Psoas muscle (tissue), 8 donors: ENCODE measurements around the gene WNT2B. TPM values are rescaled to one million over a fixed set of nuclear protein-coding genes. Genes with fewer than 3 reads are reported as not detected.

Source experiments
- ATAC-seq, 4 donors: fragments of 200-7000 bp; cut with Tn5 transposase; one replicate each; pipeline ENCODE4 v1.9.1; 2020; ENCODE audit warnings: moderate library complexity in 3 of 4, mild to moderate bottlenecking in 2 of 4
- DNase-seq, 2 donors: peaks; one replicate each; pipeline ENCODE4 v3.0.0-alpha.2; 2020
- H3K27ac ChIP-seq: fragments of 200-600 bp; one replicate; pipeline ENCODE4 v1.8.0; 2022
- H3K27me3 ChIP-seq, 3 donors: fragments of 200-600 bp in 1 of 3; one replicate each; pipeline versions ENCODE4 v1.6.1 to v1.8.0; 2013 to 2022; ENCODE audit warnings: low read length in 2 of 3, mild to moderate bottlenecking in 2 of 3, moderate library complexity in 1 of 3; ENCODE audit not compliant: insufficient read depth in 3 of 3
- H3K36me3 ChIP-seq, 2 donors: fragments of 200-600 bp in 1 of 2; one replicate each; pipeline versions ENCODE4 v1.6.1 to v1.8.0; 2013 to 2022; ENCODE audit warnings: low read depth in 1 of 2, mild to moderate bottlenecking in 1 of 2, moderate library complexity in 1 of 2; ENCODE audit not compliant: insufficient read depth in 1 of 2
- H3K4me1 ChIP-seq: fragments of 200-600 bp; one replicate; pipeline ENCODE4 v1.8.0; 2022
- H3K4me3 ChIP-seq: fragments of 200-600 bp; one replicate; pipeline ENCODE4 v1.8.0; 2022; ENCODE audit warnings: mild to moderate bottlenecking
- H3K9me3 ChIP-seq: fragments of 200-600 bp; one replicate; pipeline ENCODE4 v1.8.0; 2022
- CTCF ChIP-seq: fragments of 200-600 bp; IDR thresholded peaks from one replicate; pipeline ENCODE4 v1.8.0; 2022; ENCODE audit warnings: antibody characterized with exemption
- WGBS, 3 donors: extraction: QIAGEN DNeasy Blood & Tissue Kit; methylation state at CpG; one replicate each; pipeline versions ENCODE4 v1.1.6 to v1.1.7; 2013; 5-methylcytosine and 5-hydroxymethylcytosine counted together
- intact Hi-C, 2 donors: fragments of 100-400 bp; cut with DNase I; formaldehyde crosslinking; loops; one replicate each; pipeline versions ENCODE4 v1.11.0 to v1.14.2; 2022
- polyA plus RNA-seq, 3 donors: library from polyadenylated mRNA; stranded (reverse); fragments of 200-250 nt; gene quantifications; one replicate each; pipeline ENCODE4 v1.2.3, GENCODE V29; 2013
- total RNA-seq, 4 donors: library from RNA; stranded (reverse); fragmentation: NEBNext Ultra II Directional in 2 of 4; extraction: Animal tissue kit (Norgen Biotek cat#: 25700) in 2 of 4; gene quantifications; one replicate each; pipeline versions ENCODE4 v1.2.1 to v1.2.4, GENCODE V29; 2021 to 2023
- donor health status: healthy with polysubstance abuse.
- donor health status: DM: no; HTN: no; CAD: no; lungs with moderate emphysema.
- donor health status: Bipolar disorder and iron deficiency.
- donor health status: healthy.
- donor health status: DM: yes; HTN: yes; CAD: no.
- donor health status: DM: no; HTN: no; CAD: no.
- donor health status: DM: no; HTN: no; CAD: no.
- donor health status: DM: yes; HTN: yes; CAD: no.

WNT2B gene
- total and polyA plus RNA-seq, 7 donors, result 0.18 to 0.86 (median 0.40) TPM

DNA sequence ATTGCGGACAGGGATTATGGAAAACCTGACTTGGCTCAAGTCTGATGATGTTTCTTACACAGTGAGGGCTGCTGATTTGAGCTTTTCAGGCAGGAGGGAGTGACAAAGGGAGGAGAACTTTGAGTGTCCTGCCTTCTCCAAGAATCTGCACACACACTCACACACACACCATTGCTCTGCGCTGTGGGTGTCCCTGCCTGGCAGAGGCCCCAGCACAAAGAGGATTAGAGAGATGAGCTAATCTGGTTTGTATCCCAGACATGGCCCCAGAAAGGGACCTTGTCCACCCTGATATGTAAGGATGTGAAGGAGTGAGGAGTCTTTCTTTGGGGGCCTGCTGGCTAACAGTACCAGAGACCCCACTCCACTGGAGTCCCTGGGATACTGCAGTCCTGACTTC is 5.9 kb upstream of the WNT2B start:
- TF ChIP-seq CTCF, result no peak
- intact Hi-C loops, result loop anchor here (2.0 to 5.0 kb wide), 2 partner anchors 204 to 206 kb away; partner anchors contain the start of gene RHOC (in 1 of the 2)
- Histone ChIP-seq H3K4me1 (peaks cover 12% of the 10 kb centered on the region), H3K36me3 (no peaks in the 10 kb centered on the region), H3K27me3 (peaks cover 0 to 60% (median 10%) of the 10 kb centered on the region in 3 donors), H3K4me3 (no peak overlapping the region), H3K27ac (no peak overlapping the region), H3K9me3 (no peaks in the 10 kb centered on the region)
- WGBS, 3 donors, result 58 to 66% (median 66%) methylated on average over 2 of the region's 2 CpGs
- ATAC-seq, result no peak
- DNase-seq, result no peak

- no peaks in the 10 kb centered on the region for H3K9me3 ChIP-seq
- H3K36me3 ChIP-seq, result no peaks in the 10 kb centered on the region
- no peak overlapping the region for H3K27ac ChIP-seq
- intact Hi-C loops, result loop anchor here in 1 of 2 donors (5.0 kb wide), 1 partner anchor 203 kb away; the partner anchor contains the start of gene RHOC
- H3K4me1 ChIP-seq, result peaks cover 22% of the 10 kb centered on the region
- H3K27me3 ChIP-seq, result peaks cover 0 to 72% (median 19%) of the 10 kb centered on the region in 3 donors
- DNase-seq (no peak), ATAC-seq (no peak)
- TF ChIP-seq CTCF, result no peak
- 64 to 76% (median 72%) methylated on average over 11 of the region's 11 CpGs for WGBS, 3 donors
- no peak overlapping the region for H3K4me3 ChIP-seq
These were observed 4.6 kb upstream of the WNT2B start for GRCh38 chr1:112504001-112504660.

- H3K9me3 ChIP-seq, result no peaks in the 10 kb centered on the region
- intact Hi-C loops, result loop anchor here in 1 of 2 donors (5.0 kb wide), 1 partner anchor 202 kb away; the partner anchor contains the start of gene RHOC
- WGBS, 3 donors, result 59 to 74% (median 64%) methylated on average over 6 of the region's 6 CpGs
- no peak for TF ChIP-seq CTCF
- no peak for ATAC-seq
- H3K4me3 ChIP-seq, result no peak overlapping the region
- H3K36me3 ChIP-seq, result no peaks in the 10 kb centered on the region
- H3K4me1 ChIP-seq, result peaks cover 22% of the 10 kb centered on the region
- peaks cover 0 to 77% (median 19%) of the 10 kb centered on the region in 3 donors for H3K27me3 ChIP-seq
- H3K27ac ChIP-seq, result no peak overlapping the region
- DNase-seq, result no peak
These were observed 3.9 kb upstream of the WNT2B start for GRCh38 chr1:112504661-112505399.

GRCh38 chr1:112505400-112505785 is 3.4 kb upstream of the WNT2B start:
- Histone ChIP-seq H3K27ac (no peak overlapping the region), H3K36me3 (no peaks in the 10 kb centered on the region), H3K27me3 (peaks cover 0 to 83% (median 19%) of the 10 kb centered on the region in 3 donors), H3K4me3 (no peak overlapping the region), H3K4me1 (peaks cover 22% of the 10 kb centered on the region), H3K9me3 (no peaks in the 10 kb centered on the region)
- 75 to 95% (median 88%) methylated on average over 1 of the region's 1 CpG for WGBS, 3 donors
- ATAC-seq (no peak), DNase-seq (no peak)
- no peak for TF ChIP-seq CTCF
- intact Hi-C loops, result no loop called here
